H9 (cell line): Measurements from ENCODE around the gene MYOF. TPM values are rescaled to one million over a fixed set of nuclear protein-coding genes. Genes with fewer than 3 reads are reported as not detected.
A peak's percentile ranks its signal among the peaks of the same experiment; 100 is the strongest.

Source experiments
- DNase-seq: peaks from one replicate; pipeline ENCODE4 v3.0.0-alpha.2; 2017
- H2AFZ ChIP-seq: one replicate; pipeline ENCODE4 v1.6.1; 2013; ENCODE audit warnings: mild to moderate bottlenecking, low read length, control low read depth, moderate library complexity
- H2AK5ac ChIP-seq: 2 replicates; pipeline ENCODE4 v1.6.1; 2013; ENCODE audit warnings: low read length, control low read depth, mixed read lengths; ENCODE audit not compliant: insufficient read length
- H2BK120ac ChIP-seq: one replicate; pipeline ENCODE4 v1.6.1; 2013; ENCODE audit warnings: low read depth, mild to moderate bottlenecking, low read length, control low read depth, inconsistent platforms; ENCODE audit not compliant: poor library complexity, severe bottlenecking
- H2BK12ac ChIP-seq: 2 replicates; pipeline ENCODE4 v1.6.1; 2013; ENCODE audit warnings: low read length, control low read depth, mixed read lengths, low read depth; ENCODE audit not compliant: insufficient read length
- H2BK15ac ChIP-seq: 2 replicates; pipeline ENCODE4 v1.6.1; 2013; ENCODE audit warnings: low read depth, low read length, control low read depth
- H2BK20ac ChIP-seq: one replicate; pipeline ENCODE4 v1.6.1; 2013; ENCODE audit warnings: low read depth, mild to moderate bottlenecking, low read length, control low read depth, inconsistent platforms; ENCODE audit not compliant: poor library complexity, severe bottlenecking
- H2BK5ac ChIP-seq: 2 replicates; pipeline ENCODE4 v1.6.1; 2013; ENCODE audit warnings: low read length, control low read depth, mixed read lengths; ENCODE audit not compliant: insufficient read length
- H3K14ac ChIP-seq: 2 replicates; pipeline ENCODE4 v1.6.1; 2013; ENCODE audit warnings: low read length, control low read depth; ENCODE audit not compliant: insufficient read depth
- H3K18ac ChIP-seq: 2 replicates; pipeline ENCODE4 v1.6.1; 2013; ENCODE audit warnings: low read depth, mild to moderate bottlenecking, mixed read lengths, low read length, control low read depth; ENCODE audit not compliant: insufficient read length
- H3K23ac ChIP-seq: 2 replicates; pipeline ENCODE4 v1.6.1; 2013; ENCODE audit warnings: low read length, control low read depth, mixed read lengths, low read depth; ENCODE audit not compliant: insufficient read length
- H3K23me2 ChIP-seq: 2 replicates; pipeline ENCODE4 v1.6.1; 2013; ENCODE audit warnings: low read depth, mild to moderate bottlenecking, mixed read lengths, low read length, control low read depth; ENCODE audit not compliant: insufficient read length, poor library complexity, severe bottlenecking
- H3K27ac ChIP-seq: 2 replicates; pipeline ENCODE4 v1.5.1; 2013; ENCODE audit warnings: low read length, control low read depth, mixed read lengths, low read depth; ENCODE audit not compliant: insufficient read length
- H3K27me3 ChIP-seq: 2 replicates; pipeline ENCODE4 v1.6.1; 2013; ENCODE audit warnings: low read length, control low read depth, inconsistent platforms; ENCODE audit not compliant: insufficient read depth
- H3K4ac ChIP-seq: 2 replicates; pipeline ENCODE4 v1.6.1; 2013; ENCODE audit warnings: low read depth, mild to moderate bottlenecking, control low read depth, inconsistent platforms, low read length, moderate library complexity
- H3K4me1 ChIP-seq: 2 replicates; pipeline ENCODE4 v1.6.1; 2013; ENCODE audit warnings: low read length, control low read depth, inconsistent platforms; ENCODE audit not compliant: insufficient read depth
- H3K4me2 ChIP-seq: 2 replicates; pipeline ENCODE4 v1.6.1; 2013; ENCODE audit warnings: low read length, control low read depth, mixed read lengths; ENCODE audit not compliant: insufficient read length, insufficient read depth
- H3K56ac ChIP-seq: 2 replicates; pipeline ENCODE4 v1.6.1; 2013; ENCODE audit warnings: low read depth, mild to moderate bottlenecking, mixed read lengths, low read length, control low read depth; ENCODE audit not compliant: insufficient read length
- H3K79me1 ChIP-seq: 2 replicates; pipeline ENCODE4 v1.6.1; 2013; ENCODE audit warnings: low read depth, mild to moderate bottlenecking, moderate library complexity, low read length, control low read depth, inconsistent platforms; ENCODE audit not compliant: insufficient read depth, poor library complexity, severe bottlenecking
- H3K79me2 ChIP-seq: 2 replicates; pipeline ENCODE4 v1.6.1; 2013; ENCODE audit warnings: low read length, control low read depth, inconsistent platforms; ENCODE audit not compliant: insufficient read depth
- H3K9ac ChIP-seq: 2 replicates; pipeline ENCODE4 v1.6.1; 2013; ENCODE audit warnings: low read length, control low read depth, mixed read lengths; ENCODE audit not compliant: insufficient read length; ENCODE audit errors: extremely low read depth
- H3K9me3 ChIP-seq: one replicate; pipeline ENCODE4 v1.6.1; 2013; ENCODE audit warnings: low read depth, low read length, inconsistent platforms; ENCODE audit not compliant: control insufficient read depth
- H3T11ph ChIP-seq: one replicate; pipeline ENCODE4 v1.6.1; 2013; ENCODE audit warnings: mild to moderate bottlenecking, low read length, control low read depth, inconsistent platforms
- H4K20me1 ChIP-seq: one replicate; pipeline ENCODE4 v1.6.1; 2013; ENCODE audit not compliant: control insufficient read depth, insufficient read length, insufficient read depth
- H4K5ac ChIP-seq: 2 replicates; pipeline ENCODE4 v1.6.1; 2013; ENCODE audit warnings: low read depth, mild to moderate bottlenecking, mixed read lengths, low read length, control low read depth; ENCODE audit not compliant: insufficient read length
- H4K8ac ChIP-seq: replicated peaks from 2 replicates; pipeline ENCODE4 v1.6.1; 2013; ENCODE audit warnings: low read length, control low read depth, mixed read lengths, low read depth; ENCODE audit not compliant: insufficient read length
- H4K91ac ChIP-seq: 2 replicates; pipeline ENCODE4 v1.6.1; 2013; ENCODE audit warnings: low read depth, mild to moderate bottlenecking, moderate library complexity, mixed read lengths, low read length, control low read depth; ENCODE audit not compliant: insufficient read length
- H3K27ac Mint-ChIP-seq, 3 experiments: 2 replicates in 2 of 3; 3 replicates in 1 of 3; pipeline ENCODE4 v1.8.0; 2020 to 2021; ENCODE audit warnings: mixed read lengths in 3 of 3, mild to moderate bottlenecking in 1 of 3, moderate library complexity in 1 of 3
- H3K27me3 Mint-ChIP-seq: 2 replicates; pipeline ENCODE4 v1.8.0; 2021; ENCODE audit warnings: low read depth, mild to moderate bottlenecking, moderate library complexity, mixed read lengths
- H3K36me3 Mint-ChIP-seq, 3 experiments: 2 replicates in 2 of 3; 3 replicates in 1 of 3; pipeline ENCODE4 v1.8.0; 2020 to 2021; ENCODE audit warnings: low read depth in 3 of 3, mixed read lengths in 3 of 3; ENCODE audit not compliant: insufficient read depth in 1 of 3
- H3K4me1 Mint-ChIP-seq, 2 experiments: 2 replicates each; pipeline ENCODE4 v1.8.0; 2020; ENCODE audit warnings: mixed read lengths in 2 of 2
- H3K4me3 Mint-ChIP-seq, 2 experiments: 2 replicates in 1 of 2; 3 replicates in 1 of 2; pipeline ENCODE4 v1.8.0; 2020 to 2021; ENCODE audit warnings: mild to moderate bottlenecking in 2 of 2, mixed read lengths in 2 of 2, moderate library complexity in 1 of 2
- H3K9me3 Mint-ChIP-seq, 2 experiments: 2 replicates in 1 of 2; 3 replicates in 1 of 2; pipeline ENCODE4 v1.8.0; 2020; ENCODE audit warnings: mild to moderate bottlenecking in 2 of 2, mixed read lengths in 2 of 2, moderate library complexity in 1 of 2
- WGBS: extraction: QIAGEN DNeasy Blood & Tissue Kit; methylation state at CpG from one replicate; pipeline ENCODE4 v1.1.7; 2013; ENCODE audit warnings: missing lambda C conversion rate, low lambda C conversion rate, mixed read lengths; ENCODE audit not compliant: insufficient read length; ENCODE audit errors: extremely low coverage; 5-methylcytosine and 5-hydroxymethylcytosine counted together
- total RNA-seq: library from RNA; stranded (reverse); gene quantifications from 2 replicates; pipeline ENCODE4 v1.2.1, GENCODE V29; 2021
- TF ChIP-seq, protein P1 (sequence below): fragments of 200-600 bp; sonication (generic); conservative IDR thresholded peaks from 3 replicates; pipeline ENCODE4 v1.8.0; 2021; ENCODE audit warnings: antibody characterized with exemption, mild to moderate bottlenecking

MYOF gene
- total RNA-seq, 1 experiment from 2014 or later, result 2.8 TPM

- no peak overlapping the region for H2AK5ac ChIP-seq
- H3K27ac ChIP-seq, result no peak overlapping the region
- H3K18ac ChIP-seq, result no peak overlapping the region
- H2BK15ac ChIP-seq, result no peak overlapping the region
- no peak overlapping the region for H3K23ac ChIP-seq
- no peak overlapping the region; a peak in 1 of 5 replicates for H3K4me3 Mint-ChIP-seq
- no peaks in the 10 kb centered on the region; a peak in 1 of 7 replicates for H3K36me3 Mint-ChIP-seq
- no peaks in the 10 kb centered on the region for H3K9me3 ChIP-seq
- no peaks in the 10 kb centered on the region for H3K27me3 ChIP-seq
- H3K27ac Mint-ChIP-seq, result peak overlapping the region; percentile 82 to 88 (median 84); a peak in 5 of 7 replicates
- H2BK20ac ChIP-seq, result no peak overlapping the region
- no peak overlapping the region for H2BK5ac ChIP-seq
- H3K27me3 Mint-ChIP-seq, result no peaks in the 10 kb centered on the region
- peaks cover 6% of the 10 kb centered on the region; the same call in 1 of the 2 replicates for H3K4me1 ChIP-seq
- no peak overlapping the region for H3T11ph ChIP-seq
- no peaks in the 10 kb centered on the region for H4K20me1 ChIP-seq
- H2BK12ac ChIP-seq, result no peak overlapping the region
- H3K9me3 Mint-ChIP-seq, result no peaks in the 10 kb centered on the region
- H3K56ac ChIP-seq, result no peak overlapping the region
- no peak overlapping the region for H4K5ac ChIP-seq
- no peak overlapping the region for H3K4ac ChIP-seq
- no peak for DNase-seq
- H3K79me2 ChIP-seq, result no peaks in the 10 kb centered on the region
- H3K4me2 ChIP-seq, result no peak overlapping the region
- no peaks in the 10 kb centered on the region for H3K79me1 ChIP-seq
- no peak overlapping the region for H2AFZ ChIP-seq
- H3K9ac ChIP-seq, result no peak overlapping the region
- no peak overlapping the region for H3K14ac ChIP-seq
- no peak overlapping the region for H4K8ac ChIP-seq
- no peak overlapping the region for H2BK120ac ChIP-seq
- peaks cover 28 to 45% of the 10 kb centered on the region in 2 experiments for H3K4me1 Mint-ChIP-seq
- no peak overlapping the region for H4K91ac ChIP-seq
- H3K23me2 ChIP-seq, result no peaks in the 10 kb centered on the region
- TF ChIP-seq, protein P1, sequence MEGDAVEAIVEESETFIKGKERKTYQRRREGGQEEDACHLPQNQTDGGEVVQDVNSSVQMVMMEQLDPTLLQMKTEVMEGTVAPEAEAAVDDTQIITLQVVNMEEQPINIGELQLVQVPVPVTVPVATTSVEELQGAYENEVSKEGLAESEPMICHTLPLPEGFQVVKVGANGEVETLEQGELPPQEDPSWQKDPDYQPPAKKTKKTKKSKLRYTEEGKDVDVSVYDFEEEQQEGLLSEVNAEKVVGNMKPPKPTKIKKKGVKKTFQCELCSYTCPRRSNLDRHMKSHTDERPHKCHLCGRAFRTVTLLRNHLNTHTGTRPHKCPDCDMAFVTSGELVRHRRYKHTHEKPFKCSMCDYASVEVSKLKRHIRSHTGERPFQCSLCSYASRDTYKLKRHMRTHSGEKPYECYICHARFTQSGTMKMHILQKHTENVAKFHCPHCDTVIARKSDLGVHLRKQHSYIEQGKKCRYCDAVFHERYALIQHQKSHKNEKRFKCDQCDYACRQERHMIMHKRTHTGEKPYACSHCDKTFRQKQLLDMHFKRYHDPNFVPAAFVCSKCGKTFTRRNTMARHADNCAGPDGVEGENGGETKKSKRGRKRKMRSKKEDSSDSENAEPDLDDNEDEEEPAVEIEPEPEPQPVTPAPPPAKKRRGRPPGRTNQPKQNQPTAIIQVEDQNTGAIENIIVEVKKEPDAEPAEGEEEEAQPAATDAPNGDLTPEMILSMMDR, result no peak
- no CpG with 5 or more reads among the region's 4 CpGs for WGBS
These were observed 60.0 kb downstream of the MYOF start for GRCh38 chr10:93422118-93422517.
